SK-N-SH (cell line): Measurements from ENCODE around the gene SAE1. TPM values are rescaled to one million over a fixed set of nuclear protein-coding genes. Genes with fewer than 3 reads are reported as not detected.
A peak's percentile ranks its signal among the peaks of the same experiment; 100 is the strongest.
"Not testable (repeated sequence)": the region's sequence is repeated elsewhere in the genome, so short reads cannot be mapped to it uniquely, and the experiment has no call there.

ENCODE experiments used
- CTCF ChIA-PET: fragments of 300-600, 350-600 bp; formaldehyde crosslinking; extraction: SDS; loops from one replicate; lab custom pipeline; 2021; lab: Yijun Ruan, JAX
- POLR2A ChIA-PET: fragments of 350-600 bp; sonication (Branson Sonifier 250); formaldehyde crosslinking; extraction: SDS; loops from one replicate; lab custom pipeline; 2020; ENCODE audit warnings: antibody characterized with exemption, inconsistent platforms; lab: Yijun Ruan, JAX
- DNase-seq: peaks from one replicate; pipeline ENCODE4 v3.0.0; 2012
- H2AFZ ChIP-seq: fragments of 200-600 bp; sonication (generic); 2 replicates; pipeline ENCODE4 v1.8.1; 2016; ENCODE audit warnings: antibody characterized with exemption, mild to moderate bottlenecking, low read depth
- H3F3A ChIP-seq: fragments of 200-600 bp; sonication (generic); replicated peaks from 2 replicates; pipeline ENCODE3; 2016; ENCODE audit warnings: antibody characterized with exemption, mild to moderate bottlenecking; ENCODE audit not compliant: insufficient read depth
- H3K27ac ChIP-seq, 2 experiments: fragments of 200-500 bp in 1 of 2; fragments of 200-600 bp in 1 of 2; sonication (Bioruptor generic) in 1 of 2; sonication (generic), shearing (Covaris generic) in 1 of 2; 2 replicates each; pipeline versions ENCODE4 v1.5.1 to v1.6.1; 2014 to 2016; ENCODE audit warnings: low read depth in 2 of 2, inconsistent platforms in 1 of 2, low read length in 1 of 2, mild to moderate bottlenecking in 1 of 2, mixed read lengths in 1 of 2
- H3K27me3 ChIP-seq: fragments of 200-600 bp; sonication (generic), shearing (Covaris generic); 2 replicates; pipeline ENCODE4 v1.6.1; 2016; ENCODE audit warnings: mixed run types; ENCODE audit not compliant: insufficient read depth
- H3K36me3 ChIP-seq, 2 experiments: fragments of 200-500 bp in 1 of 2; fragments of 200-600 bp in 1 of 2; sonication (Bioruptor generic) in 1 of 2; sonication (generic) in 1 of 2; replicated peaks in 1 of 2; 2 replicates each; pipeline versions ENCODE3 to v1.5.1; 2014 to 2016; ENCODE audit warnings: low read length in 1 of 2, mild to moderate bottlenecking in 1 of 2; ENCODE audit not compliant: insufficient read depth in 2 of 2, control insufficient read depth in 1 of 2
- H3K4me1 ChIP-seq, 2 experiments: fragments of 200-500 bp in 1 of 2; fragments of 200-600 bp in 1 of 2; sonication (Bioruptor generic) in 1 of 2; sonication (generic), shearing (Covaris generic) in 1 of 2; 2 replicates each; pipeline versions ENCODE4 v1.5.1 to v1.6.1; 2014 to 2016; ENCODE audit warnings: low read depth in 1 of 2, low read length in 1 of 2, mixed run types in 1 of 2; ENCODE audit not compliant: insufficient read depth in 2 of 2, control insufficient read depth in 1 of 2
- H3K4me2 ChIP-seq: fragments of 200-600 bp; sonication (generic), shearing (Covaris generic); 2 replicates; pipeline ENCODE4 v1.6.1; 2017; ENCODE audit warnings: mixed run types
- H3K4me3 ChIP-seq, 2 experiments: fragments of 200-500 bp in 1 of 2; fragments of 200-600 bp in 1 of 2; sonication (Bioruptor generic) in 1 of 2; sonication (generic), shearing (Covaris generic) in 1 of 2; 2 replicates each; pipeline versions ENCODE4 v1.5.1 to v1.8.1; 2014 to 2016; ENCODE audit warnings: low read depth in 2 of 2, inconsistent platforms in 1 of 2, low read length in 1 of 2, mild to moderate bottlenecking in 1 of 2, mixed read lengths in 1 of 2, moderate library complexity in 1 of 2
- H3K79me2 ChIP-seq: fragments of 200-600 bp; sonication (generic); 2 replicates; pipeline ENCODE4 v1.8.1; 2017; ENCODE audit warnings: mild to moderate bottlenecking; ENCODE audit not compliant: insufficient read depth
- H3K9ac ChIP-seq: fragments of 200-600 bp; sonication (generic); 2 replicates; pipeline ENCODE4 v1.6.1; 2017; ENCODE audit warnings: mixed run types
- H3K9me2 ChIP-seq: fragments of 200-600 bp; sonication (generic); 2 replicates; pipeline ENCODE4 v1.6.1; 2017; ENCODE audit warnings: mixed run types
- H3K9me3 ChIP-seq: fragments of 200-600 bp; sonication (generic); 2 replicates; pipeline ENCODE4 v1.6.1; 2017; ENCODE audit warnings: mixed run types, mild to moderate bottlenecking, moderate library complexity
- H4K20me1 ChIP-seq: fragments of 200-600 bp; sonication (generic); 2 replicates; pipeline ENCODE4 v1.6.1; 2017; ENCODE audit warnings: mild to moderate bottlenecking, mixed run types; ENCODE audit not compliant: insufficient read depth
- EZH2phosphoT487 ChIP-seq: fragments of 200-600 bp; sonication (generic); IDR thresholded peaks from 2 replicates; pipeline ENCODE4 v1.6.1; 2017; ENCODE audit warnings: low read depth, mixed run types, mild to moderate bottlenecking, antibody characterized with exemption, moderate library complexity, borderline replicate concordance
- FOSL2 ChIP-seq: IDR thresholded peaks from 2 replicates; pipeline ENCODE4 v1.4.0; 2012; ENCODE audit warnings: low read depth, mild to moderate bottlenecking, moderate library complexity, borderline replicate concordance
- FOXM1 ChIP-seq: IDR thresholded peaks from 2 replicates; pipeline ENCODE4 v1.4.0; 2012; ENCODE audit warnings: low read depth, mild to moderate bottlenecking
- GABPA ChIP-seq: IDR thresholded peaks from 2 replicates; pipeline ENCODE4 v1.4.0; 2012; ENCODE audit warnings: low read depth, mild to moderate bottlenecking
- GATA2 ChIP-seq: sonication (generic); formaldehyde crosslinking; IDR thresholded peaks from 2 replicates; pipeline ENCODE4 v1.5.0; 2020; ENCODE audit warnings: mild to moderate bottlenecking, missing genetic modification reagents
- MAX ChIP-seq: IDR thresholded peaks from 2 replicates; pipeline ENCODE4 v1.4.0; 2012; ENCODE audit warnings: low read depth
- MXI1 ChIP-seq: IDR thresholded peaks from 2 replicates; pipeline ENCODE4 v1.6.1; 2012; ENCODE audit warnings: mild to moderate bottlenecking, low read depth, low read length, improper control_type of control experiment
- RAD21 ChIP-seq: IDR thresholded peaks from 2 replicates; pipeline ENCODE4 v1.6.1; 2012; ENCODE audit warnings: mild to moderate bottlenecking, low read length
- SMC3 ChIP-seq: IDR thresholded peaks from 2 replicates; pipeline ENCODE4 v1.6.1; 2012; ENCODE audit warnings: low read depth, low read length, improper control_type of control experiment
- TCF12 ChIP-seq: IDR thresholded peaks from 2 replicates; pipeline ENCODE4 v1.4.0; 2012
- TEAD4 ChIP-seq: IDR thresholded peaks from 2 replicates; pipeline ENCODE4 v1.4.0; 2012; ENCODE audit warnings: mild to moderate bottlenecking, borderline replicate concordance; ENCODE audit not compliant: insufficient read depth
- USF2 ChIP-seq: fragments of 150-350 bp; IDR thresholded peaks from 2 replicates; pipeline ENCODE4 v1.6.1; 2017; ENCODE audit warnings: antibody characterized with exemption, low read length, low read depth, borderline replicate concordance
- ZBTB33 ChIP-seq: IDR thresholded peaks from 2 replicates; pipeline ENCODE4 v1.4.0; 2012; ENCODE audit warnings: low read depth, borderline replicate concordance
- WGBS: methylation state at CpG from one replicate; pipeline ENCODE4 v1.1.6; 2017; ENCODE audit warnings: low lambda C conversion rate; 5-methylcytosine and 5-hydroxymethylcytosine counted together
- polyA plus RNA-seq, 3 experiments: library from polyadenylated mRNA; depleted of rRNA; stranded (reverse); fragments of >200 nt; gene quantifications; 2 replicates each; pipeline ENCODE4 v1.2.3, GENCODE V29; 2012
- TF ChIP-seq, protein P1 (sequence below): fragments of 200-600 bp; sonication (generic); IDR thresholded peaks from 2 replicates; pipeline ENCODE4 v1.6.1; 2017; ENCODE audit warnings: antibody characterized with exemption, mild to moderate bottlenecking, moderate library complexity

The SAE1 gene
- polyA plus RNA-seq, 1 of the 3 experiments (the other 2 are of a cell fraction) = 123 TPM

GRCh38 chr19:47243776-47244547 lies 113.3 kb downstream of the SAE1 start (continued):
- TF ChIP-seq TEAD4 (no peak), MXI1 (peak; percentile 43), EZH2phosphoT487 (no peak), RAD21 (peak; percentile 94), TCF12 (peak; percentile 47; the same call in 1 of the 2 replicates), SMC3 (peak; percentile 87)

- Histone ChIP-seq H4K20me1 (no peaks in the 10 kb centered on the region), H3K27ac (no peak overlapping the region), H3K4me3 (peak overlapping the region in 1 of 2 experiments; percentile 39; a peak in 1 of 4 replicates), H3K9me2 (no peaks in the 10 kb centered on the region), H3K79me2 (no peaks in the 10 kb centered on the region), H3K36me3 (no peaks in the 10 kb centered on the region), H3K9me3 (no peaks in the 10 kb centered on the region), H3K4me2 (no peak overlapping the region), H3K9ac (no peak overlapping the region), H2AFZ (no peak overlapping the region), H3K27me3 (no peaks in the 10 kb centered on the region), H3K4me1 (peaks cover 0 to 10% of the 10 kb centered on the region in 2 experiments; a peak in 2 of 4 replicates), H3F3A (peaks cover 28% of the 10 kb centered on the region)
- ChIA-PET POLR2A (interaction anchor here (1.2 kb wide), 1 partner anchor 8 kb away, joined by 3 read pairs; the partner anchor contains the start of gene CCDC9), CTCF (interaction anchor here (0.6 to 7.0 kb wide), 41 partner anchors 9 to 591 kb away, joined by 3 to 520 read pairs (median 4); partner anchors contain the start of genes CCDC9, INAFM1 and ZC3H4)
- peak; percentile 74 for DNase-seq
- 36% methylated on average over 25 of the region's 25 CpGs for WGBS
- TF ChIP-seq, protein P1, sequence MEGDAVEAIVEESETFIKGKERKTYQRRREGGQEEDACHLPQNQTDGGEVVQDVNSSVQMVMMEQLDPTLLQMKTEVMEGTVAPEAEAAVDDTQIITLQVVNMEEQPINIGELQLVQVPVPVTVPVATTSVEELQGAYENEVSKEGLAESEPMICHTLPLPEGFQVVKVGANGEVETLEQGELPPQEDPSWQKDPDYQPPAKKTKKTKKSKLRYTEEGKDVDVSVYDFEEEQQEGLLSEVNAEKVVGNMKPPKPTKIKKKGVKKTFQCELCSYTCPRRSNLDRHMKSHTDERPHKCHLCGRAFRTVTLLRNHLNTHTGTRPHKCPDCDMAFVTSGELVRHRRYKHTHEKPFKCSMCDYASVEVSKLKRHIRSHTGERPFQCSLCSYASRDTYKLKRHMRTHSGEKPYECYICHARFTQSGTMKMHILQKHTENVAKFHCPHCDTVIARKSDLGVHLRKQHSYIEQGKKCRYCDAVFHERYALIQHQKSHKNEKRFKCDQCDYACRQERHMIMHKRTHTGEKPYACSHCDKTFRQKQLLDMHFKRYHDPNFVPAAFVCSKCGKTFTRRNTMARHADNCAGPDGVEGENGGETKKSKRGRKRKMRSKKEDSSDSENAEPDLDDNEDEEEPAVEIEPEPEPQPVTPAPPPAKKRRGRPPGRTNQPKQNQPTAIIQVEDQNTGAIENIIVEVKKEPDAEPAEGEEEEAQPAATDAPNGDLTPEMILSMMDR = peak; percentile 96
- TF ChIP-seq SMC3 (peak; percentile 71), FOSL2 (no peak), GABPA (no peak), MAX (peak; percentile 68), FOXM1 (no peak), ZBTB33 (no peak), USF2 (no peak), RAD21 (peak; percentile 70), GATA2 (CRISPR knock-in tag) (no peak)
Measured at GRCh38 chr19:47247308-47247990, 116.8 kb downstream of the SAE1 start.

DNA sequence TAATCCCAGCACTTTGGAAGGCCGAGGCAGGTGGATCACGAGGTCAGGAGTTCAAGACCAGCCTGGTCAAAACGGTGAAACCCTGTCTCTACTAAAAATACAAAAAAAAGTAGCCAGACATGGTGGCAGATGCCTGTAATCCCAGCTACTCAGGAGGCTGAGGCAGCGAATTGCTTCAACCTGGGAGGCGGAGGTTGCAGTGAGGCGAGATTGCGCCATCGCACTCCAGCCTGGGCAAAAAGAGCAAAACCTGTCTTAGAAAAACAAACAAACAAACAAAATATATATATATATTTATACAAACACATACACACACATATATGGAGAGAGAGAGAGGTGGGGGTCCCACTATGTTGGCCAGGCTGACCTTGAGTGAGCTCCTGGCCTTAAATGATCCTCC lies 122.4 kb downstream of the SAE1 start:
- H3K36me3 ChIP-seq, H3K9ac ChIP-seq, H3K4me3 ChIP-seq, DNase-seq, H3K9me2 ChIP-seq, H2AFZ ChIP-seq, POLR2A ChIA-PET, H3K27me3 ChIP-seq, H3K9me3 ChIP-seq, H3K79me2 ChIP-seq, H3K4me2 ChIP-seq, H4K20me1 ChIP-seq, H3K4me1 ChIP-seq: not testable (repeated sequence)
- 76% methylated on average over 8 of the region's 8 CpGs for WGBS
- peak overlapping the region in 1 of 2 experiments; percentile 62; a peak in 2 of 4 replicates for H3K27ac ChIP-seq
- CTCF ChIA-PET = interaction anchor here (2.2 to 6.4 kb wide), 2 partner anchors 9 to 42 kb away, joined by 10 to 51 read pairs; no protein-coding TSS in a partner anchor
- peaks cover 16% of the 10 kb centered on the region for H3F3A ChIP-seq
